Stomach (tissue), 9 donors: Measurements from ENCODE around the gene AGGF1. TPM values are rescaled to one million over a fixed set of nuclear protein-coding genes. Genes with fewer than 3 reads are reported as not detected.

Experiments used
- DNase-seq, 2 donors: peaks; one replicate each; pipeline versions ENCODE4 v3.0.0 to v3.0.0-alpha.2; 2013 to 2019
- H3K27ac ChIP-seq, 5 donors: fragments of 200-600 bp in 4 of 5; sonication (generic) in 4 of 5; one replicate each; pipeline ENCODE4 v1.5.1; 2013 to 2019; ENCODE audit warnings: mild to moderate bottlenecking in 1 of 5, moderate library complexity in 1 of 5
- H3K27me3 ChIP-seq, 3 donors: fragments of 200-600 bp; sonication (generic); one replicate each; pipeline ENCODE4 v1.5.1; 2017 to 2019; ENCODE audit warnings: mixed run types in 1 of 3
- H3K36me3 ChIP-seq, 4 donors: fragments of 200-600 bp; sonication (generic); 1 replicate in 3 of 4; 2 replicates in 1 of 4; pipeline ENCODE4 v1.5.1; 2016 to 2019
- H3K4me1 ChIP-seq, 4 donors: fragments of 200-600 bp; sonication (generic); one replicate each; pipeline ENCODE4 v1.5.1; 2016 to 2019
- H3K4me3 ChIP-seq, 4 donors: fragments of 200-600 bp; sonication (generic) in 3 of 4; one replicate each; pipeline ENCODE4 v1.5.1; 2016 to 2019; ENCODE audit warnings: mild to moderate bottlenecking in 1 of 4
- H3K9me3 ChIP-seq, 4 donors: fragments of 200-600 bp; sonication (generic); one replicate each; pipeline ENCODE4 v1.5.1; 2016 to 2019
- CTCF ChIP-seq, 7 experiments: fragments of 450-650 bp in 4 of 7; fragments of 200-600 bp in 3 of 7; sonication (generic) in 3 of 7; IDR thresholded peaks; one replicate each; pipeline ENCODE4 v1.5.1; 2016 to 2019; ENCODE audit warnings: antibody characterized with exemption in 7 of 7, control low read depth in 2 of 7, mild to moderate bottlenecking in 1 of 7
- EP300 ChIP-seq: sonication (generic); formaldehyde crosslinking; IDR thresholded peaks from one replicate; pipeline ENCODE4 v1.6.1; 2017; ENCODE audit warnings: antibody characterized with exemption
- POLR2A ChIP-seq, 4 donors: fragments of 450-650 bp; IDR thresholded peaks; one replicate each; pipeline ENCODE4 v1.6.1; 2016; ENCODE audit warnings: antibody characterized with exemption in 4 of 4, control low read depth in 2 of 4, mild to moderate bottlenecking in 1 of 4, moderate library complexity in 1 of 4
- POLR2AphosphoS5 ChIP-seq, 3 donors: sonication (generic); formaldehyde crosslinking; IDR thresholded peaks; one replicate each; pipeline ENCODE4 v1.6.1; 2016; ENCODE audit warnings: antibody characterized with exemption in 3 of 3
- WGBS, 5 donors: extraction: QIAGEN DNeasy Blood & Tissue Kit in 3 of 5; methylation state at CpG; one replicate each; pipeline versions ENCODE4 v1.1.5 to v1.1.7; 2013 to 2018; 5-methylcytosine and 5-hydroxymethylcytosine counted together
- intact Hi-C: fragments of 100-400 bp; cut with DNase I; formaldehyde crosslinking; loops from one replicate; pipeline ENCODE4 v1.15.1; 2023; ENCODE audit warnings: low total_unique reads
- polyA plus RNA-seq, 3 donors: library from polyadenylated mRNA; stranded (reverse); fragments of 200-250 nt; gene quantifications; one replicate each; pipeline ENCODE4 v1.2.3, GENCODE V29; 2013
- total RNA-seq, 5 donors: library from RNA; depleted of rRNA; stranded (reverse); fragments of >200 nt; gene quantifications; one replicate each; pipeline versions ENCODE4 v1.1.0 to v1.2.3, GENCODE V29; 2014 to 2016
- donor health status: healthy with polysubstance abuse.
- donor health status: Bipolar disorder and iron deficiency.
- donor health status: healthy.

Gene AGGF1
- total and polyA plus RNA-seq, 8 donors = 6.5 to 28.1 (median 11.2) TPM

- DNase-seq = no peak
- H3K9me3 ChIP-seq = no peaks in the 10 kb centered on the region
- WGBS, 5 donors = 83 to 92% (median 88%) methylated on average over 6 of the region's 6 CpGs
- peaks cover 0 to 19% (median 8%) of the 10 kb centered on the region in 4 donors for H3K36me3 ChIP-seq
- intact Hi-C loops = no loop called here
- H3K27me3 ChIP-seq = no peaks in the 10 kb centered on the region
- peaks cover 0 to 35% (median 24%) of the 10 kb centered on the region in 4 donors for H3K4me1 ChIP-seq
- no peak overlapping the region for H3K27ac ChIP-seq
- no peak for TF ChIP-seq EP300
- TF ChIP-seq CTCF (IDR thresholded peaks at IDR 0.05) = no peak
- TF ChIP-seq POLR2A (IDR thresholded peaks at IDR 0.05) = no peak
- no peak for TF ChIP-seq POLR2AphosphoS5 (IDR thresholded peaks at IDR 0.05)
- H3K4me3 ChIP-seq = no peak overlapping the region
Measured at GRCh38 chr5:77083088-77083487, 52.9 kb downstream of the AGGF1 start.

- 1 to 5% (median 3%) methylated on average over 6 of the region's 6 CpGs for WGBS, 5 donors
- TF ChIP-seq POLR2A (IDR thresholded peaks at IDR 0.05) = no peak
- TF ChIP-seq CTCF (IDR thresholded peaks at IDR 0.05) = no peak
- no peak for TF ChIP-seq POLR2AphosphoS5 (IDR thresholded peaks at IDR 0.05)
- TF ChIP-seq EP300 = no peak
- H3K4me3 ChIP-seq = peak overlapping the region; percentile 61 to 77 (median 70)
Measured at GRCh38 chr5:77086368-77086688, 56.1 kb downstream of the AGGF1 start.

GRCh38 chr5:77086689-77087483 lies 56.7 kb downstream of the AGGF1 start, which contains the start of gene ZBED3:
TSS of gene ZBED3 (minus strand) at chr5:77087285. CDS start at chr5:77077878, 9,407 bp downstream.
- peak within 1 kb of the TSS; percentile 61 to 77 (median 70) for H3K4me3 ChIP-seq
- peak; percentile 72 to 94 for DNase-seq
- WGBS, 5 donors = 0 to 1% (median 1%) methylated on average over 23 to 63 of the region's 63 CpGs

More at GRCh38 chr5:77086368-77086688, 56.1 kb downstream of the AGGF1 start:
- H3K27me3 ChIP-seq = no peaks in the 10 kb centered on the region
- H3K36me3 ChIP-seq = peaks cover 0 to 19% (median 4%) of the 10 kb centered on the region in 4 donors
- H3K27ac ChIP-seq = peak overlapping the region; percentile 92 to 98 (median 95)
- intact Hi-C loops = no loop called here
- DNase-seq = peak in 1 of 2 donors; percentile 89
- H3K4me1 ChIP-seq = peaks cover 0 to 37% (median 29%) of the 10 kb centered on the region in 4 donors
- H3K9me3 ChIP-seq = no peaks in the 10 kb centered on the region

More at GRCh38 chr5:77086689-77087483, 56.7 kb downstream of the AGGF1 start, which contains the start of gene ZBED3:
- TF ChIP-seq CTCF (IDR thresholded peaks at IDR 0.05) (no peak), POLR2A (IDR thresholded peaks at IDR 0.05) (peak in 1 of 4 donors; percentile 14), EP300 (peak; percentile 13), POLR2AphosphoS5 (IDR thresholded peaks at IDR 0.05) (peak in 2 of 3 donors; percentile 45 to 56)
- Histone ChIP-seq H3K9me3 (no peaks in the 10 kb centered on the region), H3K4me1 (peaks cover 0 to 37% (median 29%) of the 10 kb centered on the region in 4 donors), H3K36me3 (peaks cover 0 to 19% (median 4%) of the 10 kb centered on the region in 4 donors), H3K27me3 (no peaks in the 10 kb centered on the region), H3K27ac (peak within 1 kb of the TSS; percentile 92 to 98 (median 95))
- intact Hi-C loops = no loop called here
